SU-DHL-6 (cell line): ENCODE measurements around the gene DCTN2.

Experiments used
- H2AFZ ChIP-seq: fragments of 200-600 bp; sonication (generic); 2 replicates; pipeline ENCODE4 v1.6.1; 2014; ENCODE audit warnings: low read depth, mild to moderate bottlenecking, moderate library complexity, mixed read lengths, antibody characterized with exemption, low read length; ENCODE audit not compliant: severe bottlenecking
- H3F3A ChIP-seq: fragments of 200-600 bp; shearing (Covaris generic); 2 replicates; pipeline ENCODE4 v1.6.0; 2016; ENCODE audit warnings: antibody characterized with exemption, mild to moderate bottlenecking; ENCODE audit not compliant: insufficient read depth
- H3K27ac ChIP-seq: fragments of 200-600 bp; sonication (generic); 2 replicates; pipeline ENCODE4 v1.5.1; 2016; ENCODE audit warnings: low read depth, mild to moderate bottlenecking, low read length, moderate library complexity, mixed read lengths
- H3K27me3 ChIP-seq: fragments of 200-600 bp; sonication (generic), shearing (Covaris generic); 2 replicates; pipeline ENCODE4 v1.6.0; 2014; ENCODE audit warnings: mild to moderate bottlenecking, low read length
- H3K36me3 ChIP-seq: fragments of 200-600 bp; sonication (generic); 2 replicates; pipeline ENCODE4 v1.6.1; 2014; ENCODE audit warnings: mild to moderate bottlenecking, low read length, mixed read lengths
- H3K4me2 ChIP-seq: fragments of 300-600, 200-600 bp; shearing (Covaris generic), sonication (generic); 2 replicates; pipeline ENCODE4 v1.6.0; 2014; ENCODE audit warnings: low read length, low read depth, mild to moderate bottlenecking; ENCODE audit not compliant: poor library complexity, severe bottlenecking
- H3K4me3 ChIP-seq: fragments of 200-600 bp; sonication (generic); 2 replicates; pipeline ENCODE4 v1.5.1; 2014; ENCODE audit warnings: antibody characterized with exemption, low read length, mild to moderate bottlenecking, mixed read lengths; ENCODE audit not compliant: insufficient read depth, poor library complexity, severe bottlenecking
- H3K79me2 ChIP-seq: fragments of 200-600 bp; sonication (generic); 2 replicates; pipeline ENCODE4 v1.6.1; 2014; ENCODE audit warnings: mild to moderate bottlenecking, low read length, moderate library complexity; ENCODE audit not compliant: insufficient read depth
- H3K9ac ChIP-seq: fragments of 200-600 bp; sonication (generic); 2 replicates; pipeline ENCODE4 v1.7.0; 2014; ENCODE audit warnings: mild to moderate bottlenecking, low read length
- H3K9me2 ChIP-seq: fragments of 200-600 bp; sonication (generic); replicated peaks from 2 replicates; pipeline ENCODE4 v1.6.1; 2014; ENCODE audit warnings: low read length; ENCODE audit not compliant: insufficient read depth
- H3K9me3 ChIP-seq: fragments of 200-600 bp; sonication (generic); 2 replicates; pipeline ENCODE4 v1.6.1; 2014; ENCODE audit warnings: low read length, mixed read lengths; ENCODE audit not compliant: insufficient read depth
- H4K20me1 ChIP-seq: fragments of 200-600 bp; sonication (generic); 2 replicates; pipeline ENCODE4 v1.6.1; 2014; ENCODE audit warnings: low read depth, mild to moderate bottlenecking, antibody characterized with exemption, low read length, moderate library complexity, mixed read lengths
- CTCF ChIP-seq: fragments of 200-600 bp; sonication (generic); IDR thresholded peaks from one replicate; pipeline ENCODE4 v1.5.1; 2017; ENCODE audit warnings: antibody characterized with exemption, mild to moderate bottlenecking, low read length, moderate library complexity; ENCODE audit not compliant: insufficient read depth, poor library complexity, severe bottlenecking
- EZH2phosphoT487 ChIP-seq: fragments of 200-600 bp; sonication (generic), shearing (Covaris generic); conservative IDR thresholded peaks from 2 replicates; pipeline ENCODE4 v1.6.1; 2018; ENCODE audit warnings: mild to moderate bottlenecking, antibody characterized with exemption, low read length, moderate library complexity, mixed read lengths

Gene DCTN2

GRCh38 chr12:57579677-57580465 lies 32.9 kb upstream of the DCTN2 start:
- H3K9me2 ChIP-seq, result no peaks in the 10 kb centered on the region
- no peak overlapping the region for H2AFZ ChIP-seq
- H3K27ac ChIP-seq, result no peak overlapping the region
- H3K4me3 ChIP-seq, result no peak overlapping the region
- H3K4me2 ChIP-seq, result no peak overlapping the region
- no peaks in the 10 kb centered on the region for H3K36me3 ChIP-seq
- no peaks in the 10 kb centered on the region for H3K79me2 ChIP-seq
- no peaks in the 10 kb centered on the region for H4K20me1 ChIP-seq
- TF ChIP-seq EZH2phosphoT487 (no peak), CTCF (no peak)
- H3K9me3 ChIP-seq, result no peaks in the 10 kb centered on the region
- H3F3A ChIP-seq, result no peaks in the 10 kb centered on the region
- no peak overlapping the region for H3K9ac ChIP-seq
- H3K27me3 ChIP-seq, result no peaks in the 10 kb centered on the region

GRCh38 chr12:57579011-57579410 lies 32.0 kb upstream of the DCTN2 start:
- no peaks in the 10 kb centered on the region for H3F3A ChIP-seq
- H3K9me2 ChIP-seq, result no peaks in the 10 kb centered on the region
- TF ChIP-seq CTCF (no peak), EZH2phosphoT487 (no peak)
- no peaks in the 10 kb centered on the region for H3K79me2 ChIP-seq
- H3K9me3 ChIP-seq, result no peaks in the 10 kb centered on the region
- H2AFZ ChIP-seq, result no peak overlapping the region
- no peak overlapping the region for H3K4me2 ChIP-seq
- no peak overlapping the region for H3K9ac ChIP-seq
- no peak overlapping the region for H3K27ac ChIP-seq
- H4K20me1 ChIP-seq, result no peaks in the 10 kb centered on the region
- no peaks in the 10 kb centered on the region for H3K36me3 ChIP-seq
- H3K4me3 ChIP-seq, result no peak overlapping the region
- H3K27me3 ChIP-seq, result no peaks in the 10 kb centered on the region

GRCh38 chr12:57577981-57578758 lies 31.2 kb upstream of the DCTN2 start:
- Histone ChIP-seq H3K9ac (no peak overlapping the region), H3K36me3 (no peaks in the 10 kb centered on the region)

More at GRCh38 chr12:57577981-57578758, 31.2 kb upstream of the DCTN2 start:
- Histone ChIP-seq H3F3A (no peaks in the 10 kb centered on the region), H3K4me2 (no peak overlapping the region), H2AFZ (no peak overlapping the region), H3K27me3 (no peaks in the 10 kb centered on the region), H3K9me2 (no peaks in the 10 kb centered on the region), H3K79me2 (no peaks in the 10 kb centered on the region), H3K9me3 (no peaks in the 10 kb centered on the region), H3K27ac (no peak overlapping the region), H4K20me1 (no peaks in the 10 kb centered on the region), H3K4me3 (no peak overlapping the region)
- TF ChIP-seq EZH2phosphoT487, result no peak
- no peak for TF ChIP-seq CTCF
